Epidermal melanocyte (primary cell): ENCODE measurements around the gene ZNF511.

ENCODE experiments used
- DNase-seq: peaks from one replicate; pipeline ENCODE4 v3.0.0; 2011; ENCODE audit warnings: low spot score; ENCODE audit not compliant: insufficient read length

The ZNF511 gene

GRCh38 chr10:133292919-133293809, 15.6 kb upstream of the ZNF511 start:
- DNase-seq: peak; percentile 28

DNA sequence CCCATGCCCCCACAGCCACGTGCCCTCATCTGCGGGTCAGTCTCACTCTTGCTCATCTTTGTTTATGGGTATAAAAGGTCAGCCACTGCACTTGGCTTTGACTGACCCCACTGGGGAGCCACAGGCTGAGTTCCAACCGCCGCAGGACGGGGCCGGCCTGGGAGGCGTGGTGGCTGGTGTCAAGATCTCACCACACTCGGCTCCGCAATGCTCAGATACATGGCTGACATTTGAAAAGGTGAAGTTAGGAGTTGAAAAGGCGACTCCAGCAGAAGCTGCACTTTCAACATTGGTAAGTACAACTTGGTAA, 14.9 kb upstream of the ZNF511 start:
- DNase-seq: no peak

DNA sequence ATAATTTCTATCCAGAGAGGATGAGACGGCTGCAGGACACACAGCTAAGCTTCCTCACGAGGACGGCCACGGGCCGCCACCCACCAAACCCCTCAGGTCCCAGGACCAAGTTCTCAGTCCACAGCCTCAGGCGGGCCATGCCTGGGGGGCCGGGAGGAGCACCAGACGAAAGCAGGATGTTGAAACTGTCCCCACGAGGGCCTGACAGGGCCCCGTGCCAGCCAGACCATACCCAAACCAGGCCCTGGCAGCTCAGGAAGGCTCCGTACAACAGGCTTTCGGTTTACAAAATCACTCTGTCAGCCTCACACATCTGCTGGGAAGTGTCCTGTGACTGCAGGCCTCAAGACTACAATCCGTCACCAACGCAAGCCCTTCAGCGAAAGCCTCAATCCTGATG, 14.5 kb upstream of the ZNF511 start:
- peak; percentile 16 for DNase-seq

DNA sequence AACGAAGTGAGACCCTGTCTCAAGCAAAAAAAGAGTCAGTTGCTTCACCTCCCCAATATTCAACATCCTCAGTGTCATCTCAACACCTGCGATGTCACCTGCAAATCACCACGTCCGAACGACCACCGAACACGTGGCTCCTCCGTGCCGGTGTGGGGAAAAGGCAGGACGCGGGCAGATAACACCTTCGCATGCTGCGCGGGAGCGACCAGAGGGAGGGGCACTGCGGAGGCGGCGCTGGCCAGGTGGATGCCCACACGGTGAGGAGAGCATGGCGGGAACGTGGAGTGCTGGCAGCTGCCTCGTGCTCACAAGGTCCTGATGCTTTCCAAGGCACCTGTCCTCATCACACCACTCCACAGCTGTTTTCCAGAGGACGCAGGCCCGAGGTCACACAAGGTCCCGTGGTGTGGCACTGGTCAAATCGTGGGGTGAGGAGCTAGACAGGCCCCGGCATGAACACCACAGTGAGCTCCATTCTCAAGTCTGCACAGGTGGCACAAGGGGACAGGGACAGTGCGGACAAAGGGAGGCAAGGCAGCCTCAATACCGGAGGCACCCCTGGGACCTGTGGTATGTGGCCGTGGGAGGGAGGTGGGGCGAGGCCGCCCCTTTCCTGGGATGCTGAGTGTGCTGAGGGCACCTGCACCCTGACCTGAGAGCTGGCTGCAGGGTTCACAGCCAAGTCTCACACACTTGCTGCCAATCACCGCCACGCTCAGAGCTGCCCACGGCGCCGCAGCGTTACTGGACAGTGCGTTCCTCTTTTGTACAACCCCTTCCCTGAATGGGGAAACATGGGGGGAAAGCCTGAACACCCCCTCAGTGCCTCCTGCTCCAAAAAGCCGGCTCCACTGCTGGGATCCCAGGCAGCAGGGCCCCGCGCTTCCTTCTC, 13.0 kb upstream of the ZNF511 start:
- no peak for DNase-seq

GRCh38 chr10:133297504-133297903, 11.2 kb upstream of the ZNF511 start:
- DNase-seq: no peak

DNA sequence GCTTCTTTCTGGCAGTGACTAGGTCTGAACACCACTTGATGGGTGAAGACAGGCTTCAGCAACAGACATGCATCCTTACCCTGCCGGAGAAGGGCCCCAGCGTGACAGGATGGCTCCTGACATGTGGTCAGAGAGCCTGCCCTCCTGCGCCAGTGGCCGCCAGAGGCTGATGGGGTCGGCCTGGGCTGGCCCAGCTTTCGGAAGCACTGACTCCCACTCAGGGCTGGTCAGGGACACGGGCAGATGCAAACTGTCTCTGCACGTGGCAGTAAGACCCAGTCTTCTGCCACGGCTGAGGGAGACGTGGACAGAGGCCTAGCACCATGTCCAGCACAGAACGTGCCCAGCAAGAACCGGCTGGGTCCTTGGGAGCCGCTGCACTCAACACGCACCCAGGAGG, 10.2 kb upstream of the ZNF511 start:
- DNase-seq: no peak

- no peak for DNase-seq
Measured at GRCh38 chr10:133299224-133299623, 9.5 kb upstream of the ZNF511 start.

GRCh38 chr10:133299738-133300137, 9.0 kb upstream of the ZNF511 start:
- no peak for DNase-seq

GRCh38 chr10:133302230-133302629, 6.5 kb upstream of the ZNF511 start:
- DNase-seq: no peak

DNA sequence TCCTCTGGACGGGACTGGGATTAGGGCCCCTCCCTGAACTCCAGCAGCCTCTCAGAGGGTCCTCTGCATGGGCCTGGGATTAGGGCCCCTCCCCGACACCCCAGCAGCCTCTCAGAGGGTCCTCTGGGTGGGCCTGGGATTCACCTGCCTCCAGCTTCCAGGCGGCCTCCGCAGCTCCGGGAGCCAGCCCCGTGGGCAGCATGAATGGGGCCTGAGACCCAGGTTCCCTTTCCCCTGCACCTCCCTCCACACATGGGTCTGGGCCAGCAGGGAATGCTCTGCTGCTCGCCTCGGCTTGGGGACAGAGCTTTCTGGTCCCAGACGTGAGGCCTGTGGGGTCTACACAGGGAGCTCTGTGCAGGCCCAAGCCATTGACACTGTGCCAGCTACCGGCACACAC, 5.5 kb upstream of the ZNF511 start:
- DNase-seq: no peak

- no peak for DNase-seq
Measured at GRCh38 chr10:133306097-133306476, 2.6 kb upstream of the ZNF511 start.

DNA sequence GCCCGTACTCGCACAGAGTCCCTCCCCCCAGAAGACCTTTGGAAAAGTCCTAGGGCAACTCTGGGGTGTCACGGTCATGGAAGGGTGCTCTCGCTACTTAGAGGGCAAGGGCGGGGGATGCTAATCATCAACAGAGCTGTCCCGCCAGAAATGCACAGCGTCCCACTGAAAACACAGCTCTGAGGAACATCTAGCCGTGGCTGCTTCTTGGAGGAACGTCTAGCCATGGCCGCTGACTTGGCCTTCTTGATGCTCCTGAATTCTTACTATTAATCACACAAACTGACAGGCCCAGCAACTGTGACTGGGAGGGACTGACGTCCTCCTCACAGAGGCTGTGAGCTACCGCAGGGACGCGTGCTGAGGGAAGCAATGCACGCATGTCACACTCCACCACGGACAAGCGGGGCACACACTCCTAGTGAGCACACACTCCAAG, 1.8 kb upstream of the ZNF511 start:
- DNase-seq: no peak

GRCh38 chr10:133307776-133308420, 816 bp upstream of the ZNF511 start:
- DNase-seq: no peak

DNA sequence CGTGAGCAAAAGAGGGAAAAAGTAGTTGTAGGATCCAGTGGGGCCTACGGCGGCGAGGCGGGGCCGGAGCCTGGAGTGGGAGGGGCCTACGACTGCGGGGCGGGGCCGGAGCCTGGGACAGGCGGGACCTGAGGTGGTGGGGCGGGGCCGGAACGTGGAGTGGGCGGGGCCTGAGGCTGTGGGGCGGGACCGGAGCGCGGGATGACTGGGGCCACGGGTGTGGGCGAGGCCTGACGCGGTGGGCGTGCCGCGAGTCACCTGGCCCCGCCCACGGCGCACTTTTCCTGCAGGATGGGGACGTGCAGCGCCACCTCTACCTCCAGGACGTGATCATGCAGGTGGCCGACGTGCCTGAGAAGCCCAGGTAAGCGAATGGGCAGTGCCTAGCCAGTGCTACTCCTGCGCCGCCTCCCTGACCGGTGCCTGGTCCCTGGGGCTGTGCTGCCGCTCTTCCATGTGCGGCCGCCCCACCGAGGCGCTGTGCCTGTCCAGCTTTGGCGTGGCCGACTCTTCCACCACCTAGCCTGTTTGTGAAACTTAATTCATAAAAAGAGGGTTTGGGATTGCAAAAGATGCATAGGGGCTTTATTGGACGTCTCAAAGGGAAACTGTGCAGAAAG, 496 bp downstream of the ZNF511 start:
- DNase-seq: peak; percentile 81

DNA sequence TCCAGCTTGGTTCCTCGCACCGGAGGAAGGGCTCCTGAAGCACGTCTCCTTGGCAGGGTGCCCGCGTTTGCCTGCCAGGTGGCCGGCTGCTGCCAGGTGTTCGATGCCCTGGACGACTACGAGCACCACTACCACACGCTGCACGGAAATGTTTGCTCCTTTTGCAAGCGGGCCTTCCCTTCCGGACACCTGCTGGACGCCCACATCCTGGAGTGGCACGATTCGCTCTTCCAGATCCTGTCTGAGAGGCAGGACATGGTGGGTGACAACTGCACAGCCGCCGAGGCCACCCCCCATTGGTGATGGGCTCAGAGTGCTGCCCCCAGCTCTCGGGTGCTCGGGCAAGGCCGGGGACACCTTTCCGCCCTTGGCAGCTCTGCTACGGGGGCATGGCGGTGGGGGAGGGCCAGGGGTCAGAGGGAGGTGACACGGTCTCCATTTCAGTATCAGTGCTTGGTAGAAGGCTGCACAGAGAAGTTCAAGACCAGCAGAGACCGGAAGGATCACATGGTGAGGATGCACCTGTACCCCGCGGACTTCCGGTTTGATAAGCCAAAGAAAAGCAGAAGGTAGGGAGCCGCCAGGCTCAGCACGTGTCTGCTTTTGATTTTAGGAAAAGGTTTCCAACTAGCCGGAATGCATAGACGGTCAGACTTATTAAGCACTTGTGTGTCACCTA, 1.1 kb downstream of the ZNF511 start:
- no peak for DNase-seq

DNA sequence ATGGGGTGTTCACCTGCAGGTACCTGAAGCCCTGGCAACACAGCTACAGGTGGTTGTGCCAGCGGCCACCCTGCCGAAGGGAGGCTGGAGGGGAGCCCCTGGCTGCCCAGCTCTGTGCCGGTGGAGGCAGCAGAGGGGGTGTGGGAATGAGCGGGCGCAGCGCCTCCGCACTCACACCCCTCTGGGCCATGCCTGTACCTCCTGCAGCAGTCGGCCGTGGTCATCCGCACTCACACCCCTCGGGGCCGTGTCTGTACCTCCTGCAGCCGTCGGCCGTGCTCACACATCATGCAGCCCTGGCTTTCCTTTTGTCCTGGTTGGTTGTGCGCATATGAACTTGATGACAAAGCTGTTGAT, 1.7 kb downstream of the ZNF511 start:
- no peak for DNase-seq

GRCh38 chr10:133310789-133311188, 2.1 kb downstream of the ZNF511 start:
- no peak for DNase-seq

DNA sequence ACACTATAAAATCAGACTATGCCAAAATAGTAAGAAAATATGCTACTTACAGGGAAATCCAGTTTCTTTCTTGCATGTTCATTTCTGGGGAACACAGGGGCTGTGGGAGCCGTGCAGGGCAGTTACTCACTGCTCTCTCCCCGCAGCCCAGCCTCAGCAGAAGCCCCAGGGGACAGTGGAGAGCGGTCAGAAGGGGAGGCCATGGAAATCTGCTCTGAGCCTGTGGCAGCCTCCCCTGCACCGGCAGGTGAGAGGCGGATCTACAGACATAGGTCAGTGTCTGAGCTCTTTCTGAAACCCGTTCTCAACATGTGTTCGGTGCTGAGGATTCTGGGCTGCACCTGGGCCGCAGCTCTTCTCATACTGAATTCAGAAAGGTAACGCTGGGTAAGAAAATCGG, 2.9 kb downstream of the ZNF511 start:
- no peak for DNase-seq

- DNase-seq: no peak
Measured at GRCh38 chr10:133312016-133312768, 3.5 kb downstream of the ZNF511 start.

GRCh38 chr10:133312769-133313145, 4.0 kb downstream of the ZNF511 start:
- no peak for DNase-seq
